Liver (tissue), 9 donors: Measurements from ENCODE around the gene HEPACAM2. TPM values are rescaled to one million over a fixed set of nuclear protein-coding genes. Genes with fewer than 3 reads are reported as not detected.

Source experiments
- DNase-seq: peaks from one replicate; pipeline ENCODE4 v3.0.0-alpha.2; 2017; ENCODE audit warnings: low spot score
- H3K27ac ChIP-seq, 2 donors: one replicate each; pipeline ENCODE4 v1.7.0; 2013; ENCODE audit warnings: inconsistent platforms in 2 of 2, low read length in 2 of 2, control low read depth in 1 of 2, low read depth in 1 of 2, mild to moderate bottlenecking in 1 of 2
- H3K27me3 ChIP-seq, 4 donors: one replicate each; pipeline versions ENCODE4 v1.6.1 to v1.7.0; 2013; ENCODE audit warnings: low read length in 3 of 4, inconsistent platforms in 1 of 4, mild to moderate bottlenecking in 1 of 4, moderate library complexity in 1 of 4; ENCODE audit not compliant: control insufficient read depth in 4 of 4, insufficient read depth in 4 of 4
- H3K36me3 ChIP-seq, 4 donors: one replicate each; pipeline versions ENCODE4 v1.6.1 to v1.7.0; 2013; ENCODE audit warnings: low read length in 3 of 4, mild to moderate bottlenecking in 3 of 4, low read depth in 1 of 4, moderate library complexity in 1 of 4; ENCODE audit not compliant: control insufficient read depth in 4 of 4, insufficient read depth in 3 of 4
- H3K4me1 ChIP-seq, 4 donors: one replicate each; pipeline versions ENCODE4 v1.6.1 to v1.7.0; 2013; ENCODE audit warnings: low read length in 3 of 4, mild to moderate bottlenecking in 3 of 4, moderate library complexity in 1 of 4; ENCODE audit not compliant: control insufficient read depth in 4 of 4, insufficient read depth in 4 of 4
- H3K4me3 ChIP-seq, 3 donors: one replicate each; pipeline versions ENCODE4 v1.6.1 to v1.7.0; 2013; ENCODE audit warnings: low read length in 3 of 3, control low read depth in 1 of 3, low read depth in 1 of 3, mild to moderate bottlenecking in 1 of 3
- H3K9ac ChIP-seq, 2 donors: one replicate each; pipeline ENCODE4 v1.7.0; 2013; ENCODE audit warnings: low read length in 2 of 2, mild to moderate bottlenecking in 2 of 2, moderate library complexity in 2 of 2, control low read depth in 1 of 2, low read depth in 1 of 2
- H3K9me3 ChIP-seq, 4 donors: one replicate each; pipeline versions ENCODE4 v1.6.1 to v1.7.0; 2013; ENCODE audit warnings: low read length in 3 of 4; ENCODE audit not compliant: control insufficient read depth in 4 of 4
- CTCF ChIP-seq: fragments of 150-350 bp; IDR thresholded peaks from 2 replicates; pipeline ENCODE4 v1.5.1; 2017; ENCODE audit warnings: improper control_type of control experiment, low read depth, low read length; ENCODE audit not compliant: missing input control
- EGR1 ChIP-seq, 2 donors: IDR thresholded peaks; 2 replicates each; pipeline ENCODE4 v1.6.1; 2016 to 2018; ENCODE audit warnings: antibody characterized with exemption in 2 of 2, low read depth in 2 of 2
- FOXA1 ChIP-seq: IDR thresholded peaks from 2 replicates; pipeline ENCODE4 v1.6.1; 2016; ENCODE audit warnings: antibody characterized with exemption
- FOXA2 ChIP-seq: IDR thresholded peaks from 2 replicates; pipeline ENCODE4 v1.6.1; 2016; ENCODE audit warnings: antibody characterized with exemption
- GABPA ChIP-seq, 2 donors: IDR thresholded peaks in 1 of 2; conservative IDR thresholded peaks in 1 of 2; 2 replicates each; pipeline ENCODE4 v1.6.1; 2016; ENCODE audit warnings: antibody characterized with exemption in 2 of 2, mild to moderate bottlenecking in 1 of 2, moderate library complexity in 1 of 2
- HNF4A ChIP-seq, 2 donors: conservative IDR thresholded peaks; 2 replicates each; pipeline ENCODE4 v1.6.1; 2016; ENCODE audit warnings: antibody characterized with exemption in 2 of 2, mild to moderate bottlenecking in 2 of 2
- HNF4G ChIP-seq: IDR thresholded peaks from 2 replicates; pipeline ENCODE4 v1.6.1; 2016; ENCODE audit warnings: antibody characterized with exemption
- JUND ChIP-seq, 2 donors: IDR thresholded peaks; 2 replicates each; pipeline ENCODE4 v1.6.1; 2016; ENCODE audit warnings: antibody characterized with exemption in 2 of 2
- NR2F2 ChIP-seq: IDR thresholded peaks from 2 replicates; pipeline ENCODE4 v1.6.1; 2016; ENCODE audit warnings: antibody characterized with exemption
- RAD21 ChIP-seq, 2 donors: IDR thresholded peaks; 2 replicates each; pipeline ENCODE4 v1.6.1; 2016; ENCODE audit warnings: antibody characterized with exemption in 2 of 2, mild to moderate bottlenecking in 2 of 2
- RXRA ChIP-seq, 2 donors: IDR thresholded peaks; 2 replicates each; pipeline ENCODE4 v1.6.1; 2017 to 2018; ENCODE audit warnings: antibody characterized with exemption in 2 of 2, mild to moderate bottlenecking in 1 of 2
- SP1 ChIP-seq: IDR thresholded peaks from 2 replicates; pipeline ENCODE4 v1.6.1; 2018; ENCODE audit warnings: antibody characterized with exemption, mild to moderate bottlenecking
- TAF1 ChIP-seq: conservative IDR thresholded peaks from 2 replicates; pipeline ENCODE4 v1.6.1; 2016; ENCODE audit warnings: antibody characterized with exemption, mild to moderate bottlenecking
- YY1 ChIP-seq: IDR thresholded peaks from 2 replicates; pipeline ENCODE4 v1.6.1; 2016; ENCODE audit warnings: antibody characterized with exemption, mild to moderate bottlenecking
- WGBS: extraction: QIAGEN DNeasy Blood & Tissue Kit; methylation state at CpG from one replicate; pipeline ENCODE4 v1.1.7; 2013; 5-methylcytosine and 5-hydroxymethylcytosine counted together
- polyA plus RNA-seq, 2 donors: library from polyadenylated mRNA; stranded (reverse) in 1 of 2; unstranded in 1 of 2; fragments of 200-250 nt in 1 of 2; fragments of >200 nt in 1 of 2; fragmentation: Nextera tagmentation in 1 of 2; extraction: Ambion mirVana in 1 of 2; gene quantifications; one replicate each; pipeline versions ENCODE4 v1.2.1 to v1.2.3, GENCODE V29; 2013 to 2015
- total RNA-seq, 2 donors: library from RNA; depleted of rRNA; stranded (reverse); fragments of >200 nt; gene quantifications; one replicate each; pipeline ENCODE4 v1.2.3, GENCODE V29; 2014
- TF ChIP-seq, protein P1 (sequence below): IDR thresholded peaks from 2 replicates; pipeline ENCODE4 v1.6.1; 2016; ENCODE audit warnings: antibody characterized with exemption
- TF ChIP-seq, protein P2 (sequence below): IDR thresholded peaks from 2 replicates; pipeline ENCODE4 v1.6.1; 2016; ENCODE audit warnings: antibody characterized with exemption
- TF ChIP-seq, protein P3 (sequence below): IDR thresholded peaks from 2 replicates; pipeline ENCODE4 v1.6.1; 2016; ENCODE audit warnings: antibody characterized with exemption
- TF ChIP-seq, protein P4 (sequence below): IDR thresholded peaks from 2 replicates; pipeline ENCODE4 v1.6.1; 2016; ENCODE audit warnings: antibody characterized with exemption, mild to moderate bottlenecking
- donor health status: healthy.
- donor health status: healthy.
- donor health status: healthy.
- donor health status: healthy.
- donor health status: healthy.

The HEPACAM2 gene
- total and polyA plus RNA-seq, 4 donors = 4.4 TPM; not detected in 3

DNA sequence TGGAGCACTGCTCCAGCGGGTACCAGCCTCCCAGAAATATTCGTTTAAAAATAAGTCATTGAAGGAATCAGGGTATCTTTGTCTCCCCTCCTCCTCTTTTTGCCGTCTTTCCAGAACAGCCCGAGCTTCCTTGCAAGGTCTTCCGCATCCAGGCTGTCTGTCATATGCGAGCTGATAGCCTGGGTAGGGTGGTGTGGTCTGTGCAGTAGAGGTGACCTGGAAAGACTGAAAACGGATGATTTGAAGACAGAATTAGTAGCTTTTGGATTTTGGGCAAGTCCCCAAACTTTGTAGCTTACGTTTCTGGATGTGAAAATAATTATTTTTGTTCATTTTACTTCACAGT, 6.4 kb upstream of the HEPACAM2 start:
- peak overlapping the region; percentile 72 to 100 (median 99) for H3K4me3 ChIP-seq
- no peak for DNase-seq
- TF ChIP-seq YY1 = no peak
- no peak for TF ChIP-seq HNF4A (conservative IDR thresholded peaks at IDR 0.05)
- TF ChIP-seq, protein P1, sequence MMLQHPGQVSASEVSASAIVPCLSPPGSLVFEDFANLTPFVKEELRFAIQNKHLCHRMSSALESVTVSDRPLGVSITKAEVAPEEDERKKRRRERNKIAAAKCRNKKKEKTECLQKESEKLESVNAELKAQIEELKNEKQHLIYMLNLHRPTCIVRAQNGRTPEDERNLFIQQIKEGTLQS = no peak
- no peak for TF ChIP-seq SP1
- no peak for TF ChIP-seq JUND (IDR thresholded peaks at IDR 0.05)
- no peak for TF ChIP-seq HNF4G
- TF ChIP-seq, protein P2, sequence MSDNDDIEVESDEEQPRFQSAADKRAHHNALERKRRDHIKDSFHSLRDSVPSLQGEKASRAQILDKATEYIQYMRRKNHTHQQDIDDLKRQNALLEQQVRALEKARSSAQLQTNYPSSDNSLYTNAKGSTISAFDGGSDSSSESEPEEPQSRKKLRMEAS = no peak
- no peak for TF ChIP-seq FOXA1
- TF ChIP-seq TAF1 = no peak
- TF ChIP-seq, protein P3, sequence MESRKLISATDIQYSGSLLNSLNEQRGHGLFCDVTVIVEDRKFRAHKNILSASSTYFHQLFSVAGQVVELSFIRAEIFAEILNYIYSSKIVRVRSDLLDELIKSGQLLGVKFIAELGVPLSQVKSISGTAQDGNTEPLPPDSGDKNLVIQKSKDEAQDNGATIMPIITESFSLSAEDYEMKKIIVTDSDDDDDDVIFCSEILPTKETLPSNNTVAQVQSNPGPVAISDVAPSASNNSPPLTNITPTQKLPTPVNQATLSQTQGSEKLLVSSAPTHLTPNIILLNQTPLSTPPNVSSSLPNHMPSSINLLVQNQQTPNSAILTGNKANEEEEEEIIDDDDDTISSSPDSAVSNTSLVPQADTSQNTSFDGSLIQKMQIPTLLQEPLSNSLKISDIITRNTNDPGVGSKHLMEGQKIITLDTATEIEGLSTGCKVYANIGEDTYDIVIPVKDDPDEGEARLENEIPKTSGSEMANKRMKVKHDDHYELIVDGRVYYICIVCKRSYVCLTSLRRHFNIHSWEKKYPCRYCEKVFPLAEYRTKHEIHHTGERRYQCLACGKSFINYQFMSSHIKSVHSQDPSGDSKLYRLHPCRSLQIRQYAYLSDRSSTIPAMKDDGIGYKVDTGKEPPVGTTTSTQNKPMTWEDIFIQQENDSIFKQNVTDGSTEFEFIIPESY = no peak
- TF ChIP-seq GABPA (IDR thresholded peaks at IDR 0.05 in 1 of 2, conservative IDR thresholded peaks at IDR 0.05 in 1 of 2) = no peak
- no peak for TF ChIP-seq RXRA (IDR thresholded peaks at IDR 0.05)
- no peak for TF ChIP-seq CTCF
- no peak for TF ChIP-seq EGR1 (IDR thresholded peaks at IDR 0.05; ENCODE audit: low read depth in 2 of 2)
- TF ChIP-seq, protein P4, sequence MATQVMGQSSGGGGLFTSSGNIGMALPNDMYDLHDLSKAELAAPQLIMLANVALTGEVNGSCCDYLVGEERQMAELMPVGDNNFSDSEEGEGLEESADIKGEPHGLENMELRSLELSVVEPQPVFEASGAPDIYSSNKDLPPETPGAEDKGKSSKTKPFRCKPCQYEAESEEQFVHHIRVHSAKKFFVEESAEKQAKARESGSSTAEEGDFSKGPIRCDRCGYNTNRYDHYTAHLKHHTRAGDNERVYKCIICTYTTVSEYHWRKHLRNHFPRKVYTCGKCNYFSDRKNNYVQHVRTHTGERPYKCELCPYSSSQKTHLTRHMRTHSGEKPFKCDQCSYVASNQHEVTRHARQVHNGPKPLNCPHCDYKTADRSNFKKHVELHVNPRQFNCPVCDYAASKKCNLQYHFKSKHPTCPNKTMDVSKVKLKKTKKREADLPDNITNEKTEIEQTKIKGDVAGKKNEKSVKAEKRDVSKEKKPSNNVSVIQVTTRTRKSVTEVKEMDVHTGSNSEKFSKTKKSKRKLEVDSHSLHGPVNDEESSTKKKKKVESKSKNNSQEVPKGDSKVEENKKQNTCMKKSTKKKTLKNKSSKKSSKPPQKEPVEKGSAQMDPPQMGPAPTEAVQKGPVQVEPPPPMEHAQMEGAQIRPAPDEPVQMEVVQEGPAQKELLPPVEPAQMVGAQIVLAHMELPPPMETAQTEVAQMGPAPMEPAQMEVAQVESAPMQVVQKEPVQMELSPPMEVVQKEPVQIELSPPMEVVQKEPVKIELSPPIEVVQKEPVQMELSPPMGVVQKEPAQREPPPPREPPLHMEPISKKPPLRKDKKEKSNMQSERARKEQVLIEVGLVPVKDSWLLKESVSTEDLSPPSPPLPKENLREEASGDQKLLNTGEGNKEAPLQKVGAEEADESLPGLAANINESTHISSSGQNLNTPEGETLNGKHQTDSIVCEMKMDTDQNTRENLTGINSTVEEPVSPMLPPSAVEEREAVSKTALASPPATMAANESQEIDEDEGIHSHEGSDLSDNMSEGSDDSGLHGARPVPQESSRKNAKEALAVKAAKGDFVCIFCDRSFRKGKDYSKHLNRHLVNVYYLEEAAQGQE = no peak
- no peak for TF ChIP-seq RAD21 (IDR thresholded peaks at IDR 0.05)
- TF ChIP-seq FOXA2 = no peak
- TF ChIP-seq NR2F2 = no peak
- H3K27me3 ChIP-seq = no peaks in the 10 kb centered on the region
- H3K4me1 ChIP-seq = peaks cover 0 to 22% (median 14%) of the 10 kb centered on the region in 4 donors
- WGBS = under 1% methylated on average over 8 of the region's 8 CpGs
- peak overlapping the region; percentile 53 to 64 for H3K9ac ChIP-seq
- H3K36me3 ChIP-seq = no peaks in the 10 kb centered on the region
- no peak overlapping the region for H3K27ac ChIP-seq
- H3K9me3 ChIP-seq = no peaks in the 10 kb centered on the region
